Esophagus mucosa (tissue), 1 donor: ENCODE results near the gene GSTO2. TPM values are rescaled to one million over a fixed set of nuclear protein-coding genes. Genes with fewer than 3 reads are reported as not detected.

Experiments used
- ATAC-seq: fragments of 200-7000 bp; cut with Tn5 transposase; one replicate; pipeline ENCODE4 v1.9.1; 2020
- total RNA-seq: library from RNA; stranded (reverse); gene quantifications from one replicate; pipeline ENCODE4 v1.2.4, GENCODE V29; 2023
- donor health status: DM: yes; HTN: yes; CAD: no.

The GSTO2 gene
- total RNA-seq, 1 donor from 2014 or later: 25.1 TPM

- no peak for ATAC-seq
Measured at GRCh38 chr10:104253606-104254410, 15.2 kb upstream of the GSTO2 start.

- peak; percentile 64 for ATAC-seq
Measured at GRCh38 chr10:104254493-104255310, 14.3 kb upstream of the GSTO2 start, which contains the start of gene GSTO1. TSS of gene GSTO1 (plus strand) at chr10:104254892. CDS start at chr10:104254929, 37 bp downstream.

- peak; percentile 65 for ATAC-seq
Measured at GRCh38 chr10:104255311-104255981, 13.5 kb upstream of the GSTO2 start.

GRCh38 chr10:104256335-104256961 is 12.5 kb upstream of the GSTO2 start:
- no peak for ATAC-seq

GRCh38 chr10:104257235-104257634 is 11.7 kb upstream of the GSTO2 start:
- no peak for ATAC-seq

- ATAC-seq: no peak
Measured at GRCh38 chr10:104258209-104258608, 10.8 kb upstream of the GSTO2 start.

- no peak for ATAC-seq
Measured at GRCh38 chr10:104259456-104259855, 9.5 kb upstream of the GSTO2 start.

- ATAC-seq: no peak
Measured at GRCh38 chr10:104259999-104260774, 8.8 kb upstream of the GSTO2 start.

- peak; percentile 49 for ATAC-seq
Measured at GRCh38 chr10:104260775-104261115, 8.2 kb upstream of the GSTO2 start.

GRCh38 chr10:104262055-104262454 is 6.9 kb upstream of the GSTO2 start:
- no peak for ATAC-seq

GRCh38 chr10:104264783-104265182 is 4.2 kb upstream of the GSTO2 start:
- no peak for ATAC-seq

GRCh38 chr10:104267721-104268404 is 1.1 kb upstream of the GSTO2 start:
- ATAC-seq: no peak

GRCh38 chr10:104268405-104268712 is 625 bp upstream of the GSTO2 start:
- ATAC-seq: peak; percentile 7

GRCh38 chr10:104273286-104273685 is 4.3 kb downstream of the GSTO2 start:
- ATAC-seq: no peak

- ATAC-seq: no peak
Measured at GRCh38 chr10:104273899-104274575, 5.1 kb downstream of the GSTO2 start.

- ATAC-seq: peak; percentile 84
Measured at GRCh38 chr10:104274762-104275721, 6.1 kb downstream of the GSTO2 start.

- no peak for ATAC-seq
Measured at GRCh38 chr10:104276192-104276591, 7.2 kb downstream of the GSTO2 start.

GRCh38 chr10:104277785-104278184 is 8.8 kb downstream of the GSTO2 start:
- ATAC-seq: no peak

- no peak for ATAC-seq
Measured at GRCh38 chr10:104279550-104280259, 10.7 kb downstream of the GSTO2 start.
